Measurements from ENCODE around the gene OR10A2.

DNA sequence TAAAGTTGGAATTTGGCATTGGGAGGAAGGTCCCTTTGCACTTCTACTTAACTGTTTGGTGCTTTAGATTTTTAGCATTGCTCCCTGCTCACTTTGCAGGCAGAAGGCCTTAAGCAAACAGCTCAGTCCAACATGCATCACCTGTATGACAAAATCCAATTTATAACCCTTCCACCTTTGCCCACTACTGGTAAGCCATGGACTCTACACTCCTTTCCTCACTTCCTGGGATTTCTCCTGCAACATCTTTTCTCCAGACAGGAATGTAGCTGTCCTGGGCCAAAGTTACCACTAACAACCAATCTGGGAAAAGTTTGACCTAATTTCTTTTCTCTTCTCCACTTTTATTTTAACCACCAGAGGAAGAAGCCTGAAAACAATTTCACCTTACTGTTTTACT is 31.2 kb downstream of the OR10A2 start:
- TF ChIP-seq POLR2AphosphoS5 (IDR thresholded peaks at IDR 0.05) (no peak), EZH2 (IDR thresholded peaks at IDR 0.05; ENCODE audit: borderline replicate concordance, insufficient read depth, low read length, poor library complexity, severe bottlenecking) (no peak), CTCF (IDR thresholded peaks at IDR 0.05; ENCODE audit: poor library complexity, severe bottlenecking) (no peak)
